Measurements from ENCODE around the gene PLCH1.

PLCH1 gene

GRCh38 chr3:155548195-155548594 lies 196.7 kb downstream of the PLCH1 start:
- peak; percentile 25 for DNase-seq (ENCODE audit: low read depth)

DNA sequence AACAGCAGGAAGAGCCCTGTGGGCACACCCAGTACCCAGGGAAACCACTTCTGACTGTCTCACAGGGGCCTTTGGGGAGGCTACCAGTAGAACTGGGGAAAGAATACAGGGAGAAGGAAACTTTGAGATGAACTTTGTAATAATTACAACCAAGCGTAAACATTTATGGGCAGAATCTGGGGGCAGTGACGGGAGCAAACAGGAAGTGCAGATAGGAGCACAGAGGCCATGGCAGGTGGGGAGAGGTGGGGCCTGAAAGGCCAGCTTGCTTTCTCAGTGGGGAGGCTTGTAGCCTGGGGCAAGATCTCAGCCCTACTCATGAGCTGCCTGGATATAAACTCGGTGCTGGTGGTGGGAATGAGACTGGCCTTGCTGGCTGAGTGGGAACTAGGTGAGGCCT lies 209.8 kb downstream of the PLCH1 start:
- DNase-seq (ENCODE audit: low read depth): no peak

DNA sequence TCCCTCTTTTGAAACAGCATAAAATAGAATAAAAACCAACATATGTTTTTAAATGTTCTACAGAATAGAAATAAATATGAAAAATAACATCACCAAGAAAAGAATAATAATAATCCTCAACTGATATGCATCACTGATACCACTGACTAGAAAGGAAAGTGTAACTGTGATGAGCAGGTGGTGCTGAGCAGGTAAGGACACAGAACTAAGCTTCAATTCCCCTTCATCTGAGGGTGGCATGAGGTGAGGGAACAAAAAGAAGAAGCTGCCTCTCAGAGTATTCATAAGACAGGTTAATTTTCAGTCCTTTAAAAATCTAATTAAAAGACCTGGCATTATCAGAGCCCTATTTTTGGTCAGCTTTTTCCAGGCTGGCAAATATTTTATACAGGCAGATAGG lies 216.3 kb downstream of the PLCH1 start:
- no peak for DNase-seq (ENCODE audit: low read depth)

DNA sequence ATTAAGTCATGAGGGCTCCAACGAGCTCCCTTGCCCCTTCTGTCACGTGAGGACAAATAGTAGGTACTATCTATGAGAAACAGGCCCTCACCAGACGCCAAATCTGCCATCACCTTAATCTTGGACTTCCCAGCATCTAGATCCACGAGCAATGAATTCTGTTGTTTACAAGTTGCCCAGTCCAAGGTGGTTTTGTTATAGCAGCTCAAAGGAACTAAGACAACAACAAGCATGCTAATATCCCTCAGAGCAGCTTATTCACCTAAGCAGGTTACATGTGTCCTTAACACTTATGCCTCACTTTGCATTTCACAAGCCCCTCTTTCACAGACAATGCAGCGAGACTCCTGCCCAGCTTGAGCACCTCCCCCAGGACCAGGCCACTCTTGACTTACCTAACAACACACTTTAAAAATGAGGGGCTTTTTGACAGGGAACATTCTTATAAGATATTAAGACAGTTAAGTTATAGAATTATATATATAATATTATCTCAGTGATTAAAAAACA lies 219.5 kb downstream of the PLCH1 start:
- DNase-seq (ENCODE audit: low read depth): no peak

GRCh38 chr3:155520463-155520862 lies 224.4 kb downstream of the PLCH1 start:
- DNase-seq (ENCODE audit: low read depth): no peak

- DNase-seq (ENCODE audit: low read depth): no peak
Measured at GRCh38 chr3:155519078-155519477, 225.8 kb downstream of the PLCH1 start.

DNA sequence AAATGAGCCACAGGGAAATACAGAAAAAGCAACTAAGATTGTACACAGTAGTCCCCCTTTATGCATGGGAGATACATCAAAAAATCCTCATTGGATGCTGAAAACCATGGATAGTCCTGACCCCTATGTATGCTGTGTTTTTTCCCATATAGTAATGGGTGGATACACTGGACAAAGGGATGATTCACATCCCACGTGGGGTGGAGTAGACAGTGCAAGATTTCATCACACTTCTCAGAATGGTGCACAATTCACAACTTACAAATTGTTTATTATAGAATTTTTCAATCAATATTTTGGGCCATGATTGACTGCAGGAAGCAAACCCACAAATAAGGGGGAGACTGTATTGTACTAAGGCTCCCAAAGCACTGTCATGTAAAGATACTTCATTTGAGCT lies 227.0 kb downstream of the PLCH1 start:
- DNase-seq (ENCODE audit: low read depth): peak; percentile 21

GRCh38 chr3:155516439-155516838 lies 228.4 kb downstream of the PLCH1 start:
- no peak for DNase-seq (ENCODE audit: low read depth)

GRCh38 chr3:155512867-155513261 lies 232.0 kb downstream of the PLCH1 start:
- DNase-seq (ENCODE audit: low read depth): no peak

GRCh38 chr3:155512175-155512866 lies 232.6 kb downstream of the PLCH1 start:
- DNase-seq (ENCODE audit: low read depth): no peak

GRCh38 chr3:155504682-155505081 lies 240.2 kb downstream of the PLCH1 start:
- DNase-seq (ENCODE audit: low read depth): no peak

DNA sequence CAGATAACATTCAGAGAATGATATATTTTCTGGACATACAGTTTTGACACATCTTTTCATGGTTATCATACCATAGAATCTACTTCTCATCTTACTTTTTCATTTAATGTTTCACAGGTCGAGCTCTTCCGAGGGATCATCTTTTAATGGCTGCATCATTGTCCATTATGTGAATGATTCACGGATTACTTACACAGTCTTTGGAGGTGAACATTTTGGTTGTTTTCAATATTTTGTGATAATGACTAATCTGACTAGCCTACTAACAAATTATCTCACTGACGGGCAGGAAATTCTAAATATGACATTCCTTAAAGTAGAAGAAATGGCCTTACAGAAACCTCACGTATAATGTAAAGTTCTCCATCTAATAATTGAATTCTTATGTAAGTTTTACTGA lies 242.2 kb downstream of the PLCH1 start:
- DNase-seq (ENCODE audit: low read depth): no peak

DNA sequence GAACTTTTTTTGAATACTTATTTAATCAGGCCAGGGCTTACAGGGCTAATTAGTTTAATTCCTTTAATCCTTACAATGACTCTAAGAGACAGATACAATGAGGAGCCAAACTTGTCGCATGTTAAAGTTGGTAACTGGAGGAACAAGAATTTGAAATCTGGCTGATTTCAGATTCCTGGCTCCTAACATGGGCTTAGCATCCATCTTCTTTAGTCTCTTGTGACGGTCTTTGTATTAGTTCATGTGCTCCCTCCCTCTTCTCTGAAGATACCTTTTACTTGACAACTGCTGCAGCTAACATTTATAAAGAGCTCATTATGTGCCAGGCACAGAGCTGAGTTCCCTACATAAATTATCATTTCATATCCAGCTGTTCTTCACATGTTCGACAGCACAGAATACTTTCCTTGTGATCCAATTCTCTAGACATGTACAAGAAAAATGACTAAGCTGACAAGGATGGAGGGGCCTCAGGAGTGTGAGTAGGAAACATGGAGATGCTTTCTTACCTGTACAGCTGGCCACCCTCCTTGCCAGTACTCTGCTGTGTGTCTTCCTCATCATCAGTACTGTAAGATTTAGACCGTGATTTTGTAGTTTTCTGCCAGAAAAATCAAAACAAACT lies 244.6 kb downstream of the PLCH1 start:
- no peak for DNase-seq (ENCODE audit: low read depth)

- DNase-seq (ENCODE audit: low read depth): peak; percentile 80
Measured at GRCh38 chr3:155497930-155498647, 246.8 kb downstream of the PLCH1 start.

DNA sequence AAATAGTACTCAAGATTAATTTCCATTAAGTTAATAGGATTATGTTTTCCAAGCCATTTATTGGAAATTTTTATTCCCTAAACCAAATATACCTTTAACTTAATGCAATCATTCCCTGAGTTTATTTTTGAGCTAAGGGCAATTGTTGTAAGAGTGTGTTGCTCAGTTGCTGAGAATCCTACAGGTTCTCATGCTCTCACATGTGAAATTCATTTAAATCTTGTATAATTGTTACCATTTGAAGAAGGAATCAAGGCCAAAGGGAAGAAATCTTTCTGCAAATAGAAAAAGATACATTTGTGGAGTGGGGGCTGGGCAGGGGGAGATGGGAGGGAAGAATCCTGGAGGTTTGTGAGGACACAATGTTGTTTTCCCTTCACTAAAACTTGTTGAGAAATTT lies 248.7 kb downstream of the PLCH1 start:
- no peak for DNase-seq (ENCODE audit: low read depth)

DNA sequence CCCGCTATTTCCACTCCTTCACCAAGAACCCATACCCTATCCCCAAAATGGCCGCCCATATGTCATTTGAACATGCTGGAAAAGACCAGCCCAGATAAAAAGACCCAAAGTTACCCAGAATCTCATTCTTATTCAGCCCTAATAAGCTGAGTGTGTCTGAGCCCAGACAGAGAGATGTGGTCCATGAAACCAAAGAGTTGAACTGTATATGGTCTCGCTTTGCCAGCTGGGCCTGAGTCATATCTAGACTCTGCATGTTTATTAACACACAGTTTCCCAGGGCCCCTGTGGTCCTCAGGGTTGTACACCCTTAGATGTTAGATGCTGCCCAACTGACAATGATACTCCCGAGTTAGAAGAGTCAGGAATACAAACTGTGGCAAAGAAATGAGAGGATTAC lies 249.5 kb downstream of the PLCH1 start:
- DNase-seq (ENCODE audit: low read depth): no peak

- no peak for DNase-seq (ENCODE audit: low read depth)
Measured at GRCh38 chr3:155494332-155494731, 250.5 kb downstream of the PLCH1 start.

DNA sequence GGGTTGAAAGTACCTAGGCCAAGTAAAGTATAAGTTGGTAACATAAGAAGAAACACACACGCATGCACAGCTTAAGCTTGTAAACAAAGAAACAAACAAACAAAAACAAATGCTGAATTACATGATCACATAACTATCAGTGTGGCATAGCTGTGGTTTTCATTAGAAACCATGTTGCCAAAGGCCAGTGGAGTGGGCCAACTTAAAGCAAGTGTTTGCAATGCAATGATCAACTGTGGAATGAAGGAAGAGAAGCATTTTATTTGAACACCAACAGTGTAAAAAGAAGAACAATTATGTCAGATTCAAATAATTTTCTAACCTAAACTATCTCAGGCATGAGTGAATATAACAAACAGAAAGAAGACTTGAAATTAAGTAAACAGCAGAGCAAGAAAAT lies 252.0 kb downstream of the PLCH1 start:
- no peak for DNase-seq (ENCODE audit: low read depth)

- DNase-seq (ENCODE audit: low read depth): no peak
Measured at GRCh38 chr3:155491696-155492095, 253.2 kb downstream of the PLCH1 start.

DNA sequence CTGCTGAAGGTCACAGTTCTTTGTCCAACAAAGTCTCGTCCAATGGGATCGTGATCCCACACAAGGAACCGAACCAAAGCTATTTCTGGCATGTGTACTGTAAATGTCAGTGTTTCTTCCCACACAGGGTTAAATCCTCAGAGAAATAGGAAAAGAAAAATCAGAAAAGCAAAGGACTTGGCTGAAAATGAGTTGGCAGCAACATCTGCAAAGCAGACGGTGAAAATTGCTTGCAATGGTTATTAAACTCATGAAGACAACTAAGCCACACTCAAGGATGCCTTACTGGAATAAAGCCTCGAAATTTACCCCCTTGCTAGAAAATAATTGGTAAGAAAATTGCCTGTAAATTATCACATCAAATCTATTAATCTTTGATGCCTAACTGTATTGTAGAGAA lies 256.2 kb downstream of the PLCH1 start:
- no peak for DNase-seq (ENCODE audit: low read depth)

GRCh38 chr3:155485897-155486296 lies 259.0 kb downstream of the PLCH1 start:
- no peak for DNase-seq (ENCODE audit: low read depth)

GRCh38 chr3:155481591-155481990 lies 263.3 kb downstream of the PLCH1 start:
- no peak for DNase-seq (ENCODE audit: low read depth)

- no peak for DNase-seq (ENCODE audit: low read depth)
Measured at GRCh38 chr3:155481089-155481488, 263.8 kb downstream of the PLCH1 start.
